Kidney (tissue), 14 donors: ENCODE data around the gene PITPNM3. TPM values are rescaled to one million over a fixed set of nuclear protein-coding genes. Genes with fewer than 3 reads are reported as not detected.
A peak's percentile ranks its signal among the peaks of the same experiment; 100 is the strongest.

Experiments
- DNase-seq, 5 donors: peaks; one replicate each; pipeline ENCODE4 v3.0.0-alpha.2; 2013 to 2020
- FAIRE-seq: peaks from 2 replicates; lab custom pipeline; 2012; peaks lifted over from hg19 to GRCh38; lab: Jason Lieb, UNC
- H3K27ac ChIP-seq, 2 donors: one replicate each; pipeline ENCODE4 v1.7.0; 2013; ENCODE audit warnings: low read depth in 2 of 2, low read length in 2 of 2, inconsistent platforms in 1 of 2
- H3K27me3 ChIP-seq: one replicate; pipeline ENCODE4 v1.7.1; 2013; ENCODE audit warnings: low read length, inconsistent platforms; ENCODE audit not compliant: control insufficient read depth, insufficient read depth
- H3K36me3 ChIP-seq, 3 donors: one replicate each; pipeline versions ENCODE4 v1.7.0 to v1.7.1; 2013; ENCODE audit warnings: low read length in 3 of 3, control low read depth in 1 of 3, inconsistent platforms in 1 of 3; ENCODE audit not compliant: insufficient read depth in 3 of 3, control insufficient read depth in 2 of 3
- H3K4me1 ChIP-seq, 3 donors: one replicate each; pipeline versions ENCODE4 v1.7.0 to v1.7.1; 2013; ENCODE audit warnings: low read length in 3 of 3, inconsistent platforms in 1 of 3, low read depth in 1 of 3; ENCODE audit not compliant: control insufficient read depth in 2 of 3, insufficient read depth in 2 of 3
- H3K4me3 ChIP-seq, 3 donors: one replicate each; pipeline versions ENCODE4 v1.7.0 to v1.8.1; 2013; ENCODE audit warnings: low read length in 3 of 3, control low read depth in 1 of 3, inconsistent platforms in 1 of 3
- H3K9ac ChIP-seq, 3 donors: one replicate each; pipeline versions ENCODE4 v1.7.0 to v1.7.1; 2013; ENCODE audit warnings: low read length in 3 of 3, control low read depth in 1 of 3, inconsistent platforms in 1 of 3
- H3K9me3 ChIP-seq, 3 donors: one replicate each; pipeline versions ENCODE4 v1.7.0 to v1.7.1; 2013; ENCODE audit warnings: low read length in 3 of 3, control low read depth in 1 of 3, inconsistent platforms in 1 of 3; ENCODE audit not compliant: control insufficient read depth in 2 of 3, insufficient read depth in 1 of 3
- CTCF ChIP-seq: IDR thresholded peaks from 3 replicates; pipeline ENCODE4 v1.5.1; 2012; ENCODE audit warnings: mild to moderate bottlenecking, moderate library complexity, borderline replicate concordance; ENCODE audit not compliant: insufficient read depth; ENCODE audit errors: extremely low read depth
- intact Hi-C: fragments of 100-400 bp; cut with DNase I; formaldehyde crosslinking; loops from one replicate; pipeline ENCODE4 v1.11.1; 2022
- polyA plus RNA-seq: library from polyadenylated mRNA; stranded (reverse); fragments of 350-450 nt; fragmentation: Illumina TruSeq; extraction: RNeasy Lipid Tissue Mini Kit (QIAGEN cat#74804); gene quantifications from one replicate; pipeline ENCODE4 v1.2.3, GENCODE V29; 2014; ENCODE audit warnings: low read depth, low replicate concordance; ENCODE audit not compliant: insufficient read depth
- total RNA-seq: library from RNA; stranded (reverse); fragmentation: NEBNext Ultra II Directional; extraction: Animal tissue kit (Norgen Biotek cat#: 25700); gene quantifications from one replicate; pipeline ENCODE4 v1.2.1, GENCODE V29; 2021
- donor health status: control.
- donor health status: control.
- donor health status: control.
- donor health status: control.
- donor health status: control.
- donor health status: DM: yes; HTN: yes; CAD: no.
- donor health status: Normal renal cell carcinoma (clear cell type).

Gene PITPNM3
- total and polyA plus RNA-seq, 2 donors from 2014 or later: 1.8 to 9.1 TPM

GRCh38 chr17:6532441-6532885 is 23.9 kb downstream of the PITPNM3 start:
- TF ChIP-seq CTCF: no peak
- no peaks in the 10 kb centered on the region for H3K9me3 ChIP-seq
- intact Hi-C loops: no loop called here
- no peaks in the 10 kb centered on the region for H3K4me1 ChIP-seq
- H3K27me3 ChIP-seq: no peaks in the 10 kb centered on the region
- DNase-seq (no peak), FAIRE-seq (no peak)
- H3K9ac ChIP-seq: no peak overlapping the region
- no peaks in the 10 kb centered on the region for H3K36me3 ChIP-seq
- no peak overlapping the region for H3K4me3 ChIP-seq
- no peak overlapping the region for H3K27ac ChIP-seq

- no peaks in the 10 kb centered on the region for H3K4me1 ChIP-seq
- H3K9me3 ChIP-seq: no peaks in the 10 kb centered on the region
- intact Hi-C loops: no loop called here
- DNase-seq (peak in 1 of 5 donors; percentile 26), FAIRE-seq (no peak)
- H3K4me3 ChIP-seq: no peak overlapping the region
- H3K9ac ChIP-seq: no peak overlapping the region
- H3K27ac ChIP-seq: no peak overlapping the region
- TF ChIP-seq CTCF: no peak
- no peaks in the 10 kb centered on the region for H3K36me3 ChIP-seq
- H3K27me3 ChIP-seq: no peaks in the 10 kb centered on the region
Measured at GRCh38 chr17:6531575-6531974, 24.8 kb downstream of the PITPNM3 start.

- DNase-seq: no peak
- Histone ChIP-seq H3K27ac (no peak overlapping the region), H3K36me3 (no peaks in the 10 kb centered on the region), H3K4me3 (no peak overlapping the region), H3K4me1 (no peaks in the 10 kb centered on the region), H3K9ac (no peak overlapping the region), H3K9me3 (no peaks in the 10 kb centered on the region), H3K27me3 (no peaks in the 10 kb centered on the region)
- intact Hi-C loops: no loop called here
- FAIRE-seq: no peak
- no peak for TF ChIP-seq CTCF
Measured at GRCh38 chr17:6530324-6530920, 25.9 kb downstream of the PITPNM3 start.

GRCh38 chr17:6528557-6528956 is 27.8 kb downstream of the PITPNM3 start:
- FAIRE-seq: no peak

More at GRCh38 chr17:6528557-6528956, 27.8 kb downstream of the PITPNM3 start:
- Histone ChIP-seq H3K4me1 (no peaks in the 10 kb centered on the region), H3K27me3 (no peaks in the 10 kb centered on the region), H3K9ac (no peak overlapping the region), H3K4me3 (no peak overlapping the region), H3K27ac (no peak overlapping the region), H3K36me3 (no peaks in the 10 kb centered on the region), H3K9me3 (no peaks in the 10 kb centered on the region)
- intact Hi-C loops: no loop called here
- DNase-seq: no peak
- TF ChIP-seq CTCF: no peak
